ENCODE data around the gene FCGR3A.
"Not testable (repeated sequence)": the region's sequence is repeated elsewhere in the genome, so short reads cannot be mapped to it uniquely, and the experiment has no call there.

FCGR3A gene

DNA sequence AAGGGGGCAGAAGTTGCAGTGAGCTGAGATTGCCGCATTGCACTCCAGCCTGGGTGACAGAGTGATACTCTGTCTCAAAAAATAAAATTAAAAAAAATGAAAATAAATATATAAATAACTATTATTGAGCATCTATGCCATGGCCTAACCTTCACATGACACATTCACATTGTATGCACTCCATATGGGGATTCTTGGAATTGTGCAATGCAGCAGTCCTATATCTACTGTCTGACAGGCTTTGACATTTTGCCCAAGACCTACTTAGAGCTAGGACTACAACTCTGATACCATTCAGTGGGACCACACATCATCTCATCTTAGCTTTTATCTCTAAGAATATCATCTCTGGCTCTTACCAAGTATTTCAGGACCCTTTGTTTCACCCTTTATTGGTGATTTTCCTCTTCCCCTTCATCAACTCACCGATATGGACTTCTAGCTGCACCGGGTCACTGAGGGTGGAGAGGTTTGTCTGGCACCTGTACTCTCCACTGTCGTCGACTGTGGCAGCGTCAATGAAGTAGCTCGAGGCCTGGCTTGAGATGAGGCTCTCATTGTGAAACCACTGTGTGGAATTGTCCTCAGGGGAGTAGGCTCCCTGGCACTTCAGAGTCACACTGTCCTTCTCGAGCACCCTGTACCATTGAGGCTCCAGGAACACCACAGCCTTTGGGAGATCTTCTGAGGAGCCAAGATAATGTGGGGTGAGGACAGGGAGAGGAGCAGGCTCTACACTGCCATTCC is 1.4 kb downstream of the FCGR3A start:
- H3K4me1 ChIP-seq; H3K27me3 ChIP-seq; H3K4me3 ChIP-seq; H3K27ac ChIP-seq; H3K36me3 ChIP-seq; H3K9me3 ChIP-seq; intact Hi-C loops (cut with DNase I; ENCODE audit: low total_unique reads); DNase-seq: not testable (repeated sequence)

DNA sequence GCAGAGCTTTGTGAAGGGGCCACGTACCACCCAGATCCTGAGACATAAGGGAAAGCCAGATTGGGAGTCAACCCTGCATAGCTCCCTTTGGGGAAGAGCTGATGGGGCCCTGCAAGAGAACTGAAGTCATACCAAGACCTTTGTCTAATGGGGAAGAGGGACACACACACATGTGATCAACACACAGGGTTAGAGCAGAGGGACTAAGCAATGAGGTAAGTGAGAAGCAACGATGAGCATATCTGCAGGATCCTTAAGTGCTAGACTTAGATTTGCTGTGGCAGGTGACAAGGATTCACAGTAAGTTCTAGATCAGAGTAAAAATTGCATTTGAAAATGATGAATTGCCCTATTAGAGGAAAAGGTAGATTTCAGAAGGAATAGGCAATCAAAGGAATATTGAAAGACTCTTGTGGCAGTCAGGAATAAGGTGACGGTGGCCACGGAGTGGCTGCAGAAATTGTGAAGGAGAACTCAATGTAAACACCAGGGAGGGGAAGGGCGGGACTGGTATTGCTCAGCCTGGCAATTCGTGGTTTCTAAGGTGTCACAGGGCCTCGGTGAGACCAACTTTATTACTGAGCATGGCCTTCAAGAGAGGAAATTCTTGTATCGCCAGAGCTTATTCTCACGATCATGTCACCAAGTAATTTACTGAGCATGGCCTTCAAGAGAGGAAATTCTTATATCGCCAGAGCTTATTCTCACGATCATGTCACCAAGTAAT is 4.5 kb downstream of the FCGR3A start:
- H3K4me1 ChIP-seq; intact Hi-C loops (cut with DNase I; ENCODE audit: low total_unique reads); H3K4me3 ChIP-seq; H3K36me3 ChIP-seq; H3K27ac ChIP-seq; H3K9me3 ChIP-seq; DNase-seq; H3K27me3 ChIP-seq: not testable (repeated sequence)

DNA sequence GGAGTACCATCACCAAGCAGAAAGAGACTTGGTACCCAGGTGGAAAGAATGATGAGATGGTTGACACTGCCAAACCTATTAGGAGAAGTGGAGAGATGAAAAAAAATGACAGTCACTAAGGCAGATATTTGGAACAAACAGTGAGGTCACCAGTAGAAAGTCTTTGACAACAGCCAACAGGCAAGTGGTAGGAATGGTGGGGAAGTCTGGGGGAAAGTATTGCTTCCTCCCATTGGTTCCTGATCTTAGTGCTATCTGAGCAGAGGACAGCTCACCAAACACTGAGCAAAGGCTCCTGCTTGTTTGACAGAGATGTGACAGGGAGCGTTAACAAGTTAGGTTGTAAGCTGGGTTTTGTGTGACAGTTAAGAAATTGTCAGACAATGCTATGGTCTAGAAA is 6.5 kb downstream of the FCGR3A start:
- H3K27me3 ChIP-seq; H3K4me3 ChIP-seq; H3K4me1 ChIP-seq; DNase-seq; H3K36me3 ChIP-seq; intact Hi-C loops (cut with DNase I; ENCODE audit: low total_unique reads); H3K27ac ChIP-seq; H3K9me3 ChIP-seq: not testable (repeated sequence)

GRCh38 chr1:161542091-161542559 is 7.5 kb downstream of the FCGR3A start:
- H3K4me3 ChIP-seq; H3K27ac ChIP-seq; H3K27me3 ChIP-seq; H3K9me3 ChIP-seq; H3K4me1 ChIP-seq; H3K36me3 ChIP-seq; intact Hi-C loops (cut with DNase I; ENCODE audit: low total_unique reads); DNase-seq: not testable (repeated sequence)

DNA sequence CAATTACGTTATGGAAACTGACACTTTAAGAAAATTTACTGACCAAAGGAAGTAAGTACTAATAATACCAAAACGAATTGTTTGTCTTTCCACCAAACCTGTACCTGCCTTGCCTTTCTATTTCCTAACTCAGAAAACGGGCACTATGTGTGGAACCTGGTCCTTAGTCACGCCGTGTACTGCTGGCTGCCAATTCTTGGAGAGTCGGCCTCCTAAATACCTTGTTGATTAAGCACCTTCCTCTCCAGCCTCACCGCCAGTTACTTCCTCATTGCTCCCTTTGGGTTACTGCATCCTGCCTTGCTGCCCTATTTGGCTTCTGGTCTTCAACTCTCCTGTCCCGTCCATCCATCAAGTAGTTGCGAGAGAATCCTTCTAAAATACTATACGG is 9.1 kb downstream of the FCGR3A start:
- H3K4me1 ChIP-seq; H3K36me3 ChIP-seq; H3K9me3 ChIP-seq; DNase-seq; H3K27me3 ChIP-seq; intact Hi-C loops (cut with DNase I; ENCODE audit: low total_unique reads): not testable (repeated sequence)
- H3K4me3 ChIP-seq = peak overlapping the region; percentile 49 to 54
- H3K27ac ChIP-seq = peak overlapping the region in 1 of 2 donors; percentile 35

- Histone ChIP-seq H3K4me3 (peak overlapping the region; percentile 49 to 54), H3K27ac (peak overlapping the region; percentile 35 to 39)
- H3K27me3 ChIP-seq; H3K4me1 ChIP-seq; H3K9me3 ChIP-seq; intact Hi-C loops (cut with DNase I; ENCODE audit: low total_unique reads); H3K36me3 ChIP-seq: not testable (repeated sequence)
- DNase-seq = peak; percentile 68 to 83
Observed at GRCh38 chr1:161539731-161540569, 9.7 kb downstream of the FCGR3A start.

- H3K36me3 ChIP-seq; H3K27me3 ChIP-seq; H3K4me3 ChIP-seq; H3K9me3 ChIP-seq; intact Hi-C loops (cut with DNase I; ENCODE audit: low total_unique reads); H3K4me1 ChIP-seq; DNase-seq; H3K27ac ChIP-seq: not testable (repeated sequence)
Observed at GRCh38 chr1:161538925-161539479, 10.6 kb downstream of the FCGR3A start.

DNA sequence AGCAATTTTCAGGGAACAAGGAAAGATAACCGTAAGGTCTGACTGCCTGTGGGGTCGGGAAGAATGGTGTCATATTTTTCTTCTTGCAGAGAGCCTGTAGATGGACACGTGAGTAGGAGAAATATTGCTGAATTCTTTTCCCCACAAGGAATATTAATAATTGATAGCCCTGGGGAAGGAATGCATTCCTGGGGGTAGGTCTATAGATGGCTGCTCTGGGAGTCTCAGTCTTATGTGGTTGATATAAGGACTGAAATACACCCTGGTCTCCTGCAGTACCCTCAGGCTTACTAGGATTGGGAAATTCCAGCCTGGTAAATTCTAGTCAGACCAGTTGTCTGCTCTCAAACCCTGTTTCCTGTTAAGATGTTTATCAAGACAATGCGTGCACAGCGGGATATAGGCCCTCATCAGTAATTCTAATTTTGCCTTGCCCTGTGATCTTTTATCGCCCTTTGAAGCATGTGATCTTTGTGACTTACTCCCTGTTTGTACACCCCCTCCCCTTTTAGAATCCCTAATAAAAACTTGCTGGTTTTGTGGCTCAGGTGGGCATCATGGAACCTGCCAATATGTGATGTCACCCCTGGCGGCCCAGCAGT is 12.4 kb downstream of the FCGR3A start:
- H3K4me1 ChIP-seq = peaks cover 0 to 11% (median 5%) of the 10 kb centered on the region in 4 donors
- H3K4me3 ChIP-seq; intact Hi-C loops (cut with DNase I; ENCODE audit: low total_unique reads); DNase-seq; H3K27me3 ChIP-seq; H3K9me3 ChIP-seq; H3K27ac ChIP-seq; H3K36me3 ChIP-seq: not testable (repeated sequence)

DNA sequence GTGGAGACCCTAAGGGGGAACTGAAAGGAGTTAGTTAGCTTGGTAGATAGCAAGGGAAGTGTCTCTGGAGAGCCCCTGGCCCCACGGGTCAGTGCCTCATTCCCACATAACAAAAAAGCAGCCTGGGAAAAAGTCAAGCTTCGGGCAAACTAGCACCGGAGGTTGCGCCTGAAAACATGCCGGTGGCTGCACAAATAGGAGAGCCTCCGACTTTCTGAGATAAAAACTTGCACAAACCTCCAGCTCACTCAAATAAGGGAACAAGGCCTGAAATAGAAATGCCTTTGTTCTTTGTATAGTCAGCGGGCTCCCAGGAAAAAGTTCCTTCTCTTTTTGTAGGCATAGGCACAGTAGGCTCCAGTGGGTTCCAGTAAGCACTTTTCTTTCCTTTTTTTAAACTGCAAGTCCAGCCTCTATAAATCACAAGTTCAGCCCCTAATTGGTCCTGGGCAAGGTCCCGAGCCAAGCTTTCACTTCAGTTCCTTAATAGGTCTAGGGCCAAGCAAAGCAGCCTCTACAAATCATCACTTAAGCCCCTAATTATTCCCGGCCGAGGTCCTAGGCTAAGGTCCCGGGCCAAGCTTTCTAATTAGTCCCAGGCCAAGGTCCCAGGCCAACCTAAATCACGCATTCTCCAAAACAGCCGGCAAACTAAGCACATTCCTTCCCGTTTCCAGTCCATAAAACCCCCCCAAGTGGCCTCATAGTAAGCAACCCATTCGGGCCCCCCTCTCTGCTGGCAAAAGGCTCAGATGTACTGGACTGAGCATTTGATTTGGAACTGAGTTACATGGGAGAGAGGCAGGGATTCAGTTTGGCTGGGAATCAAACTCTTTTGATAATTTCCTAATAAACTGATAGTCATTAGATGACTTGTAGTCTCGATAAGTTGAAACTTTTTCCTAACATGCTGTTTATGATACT is 16.7 kb downstream of the FCGR3A start:
- Histone ChIP-seq H3K4me1 (peaks cover 0 to 23% (median 5%) of the 10 kb centered on the region in 4 donors), H3K4me3 (peak overlapping the region; percentile 1 to 33), H3K27ac (peak overlapping the region; percentile 66 to 68)
- H3K36me3 ChIP-seq; H3K27me3 ChIP-seq; intact Hi-C loops (cut with DNase I; ENCODE audit: low total_unique reads); H3K9me3 ChIP-seq: not testable (repeated sequence)
- DNase-seq = peak in 1 of 2 donors; percentile 46

Data from tibial artery (tissue), 4 donors.